Parathyroid adenoma (tissue), 2 donors: Measurements from ENCODE around the gene CDK5RAP2.

Experiments used
- H2AFZ ChIP-seq: fragments of 300-600 bp; sonication (generic); one replicate; pipeline ENCODE4 v1.7.0; 2017; ENCODE audit warnings: antibody characterized with exemption, mild to moderate bottlenecking
- H3K27ac ChIP-seq: fragments of 300-600 bp; sonication (generic); one replicate; pipeline ENCODE4 v1.7.0; 2017
- H3K27me3 ChIP-seq: fragments of 300-600 bp; sonication (generic); one replicate; pipeline ENCODE4 v1.7.0; 2017; ENCODE audit warnings: low read length; ENCODE audit not compliant: control insufficient read depth, insufficient read depth
- H3K36me3 ChIP-seq: fragments of 300-600 bp; sonication (generic); one replicate; pipeline ENCODE4 v1.7.0; 2017; ENCODE audit warnings: low read length; ENCODE audit not compliant: control insufficient read depth, insufficient read depth
- H3K4me1 ChIP-seq: fragments of 300-600 bp; sonication (generic); one replicate; pipeline ENCODE4 v1.7.0; 2017; ENCODE audit warnings: control low read depth
- H3K4me2 ChIP-seq: fragments of 300-600 bp; sonication (generic); one replicate; pipeline ENCODE4 v1.7.0; 2017; ENCODE audit warnings: low read length
- H3K4me3 ChIP-seq: fragments of 300-600 bp; sonication (generic); one replicate; pipeline ENCODE4 v1.7.0; 2017; ENCODE audit warnings: low read depth, low read length
- H3K79me2 ChIP-seq: fragments of 300-600 bp; sonication (generic); one replicate; pipeline ENCODE4 v1.7.0; 2017; ENCODE audit warnings: control low read depth
- H3K9ac ChIP-seq: fragments of 300-600 bp; sonication (generic); one replicate; pipeline ENCODE4 v1.7.0; 2017; ENCODE audit warnings: mild to moderate bottlenecking
- H3K9me3 ChIP-seq: fragments of 300-600 bp; sonication (generic); one replicate; pipeline ENCODE4 v1.7.0; 2017; ENCODE audit warnings: low read length; ENCODE audit not compliant: control insufficient read depth
- CTCF ChIP-seq: fragments of 300-600 bp; sonication (generic); IDR thresholded peaks from one replicate; pipeline ENCODE4 v1.7.0; 2017; ENCODE audit warnings: antibody characterized with exemption, mild to moderate bottlenecking
- donor health status: primary hyperparathyroidism.

CDK5RAP2 gene

DNA sequence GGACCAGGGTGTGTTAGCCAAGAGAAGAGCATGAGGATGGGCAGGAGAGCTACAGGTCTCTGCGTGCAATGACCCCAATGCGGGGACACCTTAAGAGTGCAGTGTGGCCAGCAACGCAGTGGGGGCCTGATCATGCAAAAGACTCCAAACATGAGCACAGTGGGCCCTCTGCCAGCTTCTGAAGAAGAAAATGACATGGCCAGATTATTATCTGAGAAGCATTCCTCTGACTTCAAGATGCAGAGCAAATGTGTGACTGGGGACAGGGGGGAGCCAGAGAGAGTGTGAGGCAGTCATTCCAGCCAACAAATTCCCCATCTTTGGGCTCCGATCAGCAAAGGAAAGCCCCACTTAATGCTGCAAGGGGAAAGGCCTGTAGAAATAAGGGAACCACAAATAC lies 229.4 kb downstream of the CDK5RAP2 start:
- H2AFZ ChIP-seq, result no peak overlapping the region
- H3K4me1 ChIP-seq, result no peaks in the 10 kb centered on the region
- no peaks in the 10 kb centered on the region for H3K36me3 ChIP-seq
- H3K4me3 ChIP-seq, result no peak overlapping the region
- no peak overlapping the region for H3K27ac ChIP-seq
- TF ChIP-seq CTCF, result no peak
- H3K27me3 ChIP-seq, result no peaks in the 10 kb centered on the region
- H3K9ac ChIP-seq, result no peak overlapping the region
- no peaks in the 10 kb centered on the region for H3K79me2 ChIP-seq
- H3K9me3 ChIP-seq, result no peaks in the 10 kb centered on the region
- no peak overlapping the region for H3K4me2 ChIP-seq

- Histone ChIP-seq H3K4me1 (no peaks in the 10 kb centered on the region), H3K9ac (no peak overlapping the region), H3K4me3 (no peak overlapping the region), H3K27me3 (no peaks in the 10 kb centered on the region), H3K36me3 (no peaks in the 10 kb centered on the region), H3K9me3 (no peaks in the 10 kb centered on the region), H3K27ac (no peak overlapping the region), H3K79me2 (no peaks in the 10 kb centered on the region), H3K4me2 (no peak overlapping the region), H2AFZ (no peak overlapping the region)
- TF ChIP-seq CTCF, result no peak
Observed at GRCh38 chr9:120348951-120349429, 231.0 kb downstream of the CDK5RAP2 start.

DNA sequence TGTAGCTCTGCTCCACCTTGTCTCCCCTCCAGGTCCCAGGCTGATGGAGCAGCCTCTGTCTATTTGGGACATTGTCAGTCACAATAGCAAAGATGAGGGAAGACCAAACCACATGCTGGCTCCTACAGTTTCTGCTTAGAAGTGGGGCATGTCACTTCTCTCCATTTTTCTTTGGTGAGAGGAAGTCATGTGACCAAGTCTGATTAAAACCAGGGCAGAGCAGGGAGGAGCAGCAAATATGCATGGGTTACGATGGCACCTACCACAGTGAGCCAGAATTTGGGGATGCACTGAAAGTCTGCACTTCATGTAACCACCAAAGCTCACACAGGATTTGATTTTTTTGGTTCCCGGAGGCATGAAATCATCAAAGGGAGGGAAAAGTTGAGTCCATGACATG lies 234.6 kb downstream of the CDK5RAP2 start:
- TF ChIP-seq CTCF, result no peak
- Histone ChIP-seq H3K4me2 (no peak overlapping the region), H3K27me3 (no peaks in the 10 kb centered on the region), H3K27ac (no peak overlapping the region), H3K4me1 (no peaks in the 10 kb centered on the region), H3K36me3 (no peaks in the 10 kb centered on the region), H3K9ac (no peak overlapping the region), H3K79me2 (no peaks in the 10 kb centered on the region), H3K9me3 (no peaks in the 10 kb centered on the region), H2AFZ (no peak overlapping the region), H3K4me3 (no peak overlapping the region)

GRCh38 chr9:120344230-120344629 lies 235.7 kb downstream of the CDK5RAP2 start:
- Histone ChIP-seq H3K9me3 (no peaks in the 10 kb centered on the region), H3K79me2 (no peaks in the 10 kb centered on the region), H3K4me2 (no peak overlapping the region), H3K9ac (no peak overlapping the region), H3K4me3 (no peak overlapping the region), H2AFZ (no peak overlapping the region), H3K27me3 (no peaks in the 10 kb centered on the region), H3K36me3 (no peaks in the 10 kb centered on the region), H3K27ac (no peak overlapping the region), H3K4me1 (no peaks in the 10 kb centered on the region)
- TF ChIP-seq CTCF, result no peak

DNA sequence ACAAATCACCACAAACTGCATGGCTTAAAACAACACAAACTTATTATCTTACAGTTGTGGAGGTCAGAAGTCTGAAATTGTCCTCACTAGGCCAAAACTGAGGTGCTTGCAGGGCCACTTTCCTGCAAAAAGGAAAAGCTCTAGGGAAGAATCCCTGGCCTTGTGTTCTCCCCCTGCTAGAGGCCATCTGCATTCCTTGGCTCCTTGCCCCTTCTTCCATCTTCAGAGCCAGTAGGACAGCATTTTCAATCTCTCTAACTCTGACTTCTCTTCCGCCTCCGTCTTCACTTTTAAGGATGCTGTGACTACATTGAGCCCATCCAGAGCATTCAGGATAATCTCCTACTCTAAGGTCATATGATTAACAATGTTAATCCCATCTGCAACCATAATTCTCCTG lies 236.6 kb downstream of the CDK5RAP2 start:
- no peak for TF ChIP-seq CTCF
- H3K4me3 ChIP-seq, result no peak overlapping the region
- H3K79me2 ChIP-seq, result no peaks in the 10 kb centered on the region
- H2AFZ ChIP-seq, result no peak overlapping the region
- H3K27me3 ChIP-seq, result no peaks in the 10 kb centered on the region
- no peaks in the 10 kb centered on the region for H3K36me3 ChIP-seq
- H3K9ac ChIP-seq, result no peak overlapping the region
- no peak overlapping the region for H3K27ac ChIP-seq
- H3K4me2 ChIP-seq, result no peak overlapping the region
- no peaks in the 10 kb centered on the region for H3K4me1 ChIP-seq
- no peaks in the 10 kb centered on the region for H3K9me3 ChIP-seq
